GM23338 (cell line): ENCODE results near the gene SND1.

ENCODE experiments used
- CREB1 ChIP-seq: fragments of 250-450 bp; sonication (Bioruptor Pico); IDR thresholded peaks from 2 replicates; pipeline ENCODE4 v1.5.0; 2020; ENCODE audit warnings: low read depth, mild to moderate bottlenecking, moderate library complexity
- CTCF ChIP-seq, 2 experiments: fragments of 200-600 bp in 1 of 2; sonication (generic) in 1 of 2; conservative IDR thresholded peaks; 2 replicates each; pipeline versions ENCODE4 v1.5.1 to v1.6.1; 2016 to 2017; ENCODE audit warnings: antibody characterized with exemption in 2 of 2, low read depth in 2 of 2, mild to moderate bottlenecking in 2 of 2, moderate library complexity in 1 of 2
- EZH2 ChIP-seq: fragments of 200-600 bp; sonication (generic); IDR thresholded peaks from one replicate; pipeline ENCODE4 v1.8.0; 2017; ENCODE audit warnings: antibody characterized with exemption, mild to moderate bottlenecking, low read depth; ENCODE audit not compliant: unreplicated experiment
- JUNB ChIP-seq: IDR thresholded peaks from one replicate; pipeline ENCODE4 v1.6.1; 2016; ENCODE audit warnings: antibody characterized with exemption; ENCODE audit not compliant: unreplicated experiment
- POLR2AphosphoS5 ChIP-seq: IDR thresholded peaks from 2 replicates; pipeline ENCODE4 v1.6.1; 2016; ENCODE audit warnings: antibody characterized with exemption, low read depth
- REST ChIP-seq: IDR thresholded peaks from one replicate; pipeline ENCODE4 v1.6.1; 2018; ENCODE audit warnings: antibody characterized with exemption; ENCODE audit not compliant: unreplicated experiment
- STAT1 ChIP-seq: IDR thresholded peaks from one replicate; pipeline ENCODE4 v1.6.1; 2016; ENCODE audit warnings: antibody characterized with exemption; ENCODE audit not compliant: unreplicated experiment
- ZNF114 ChIP-seq: fragments of 250-450 bp; sonication (Bioruptor Pico); IDR thresholded peaks from 2 replicates; pipeline ENCODE4 v1.5.0; 2020; ENCODE audit warnings: mild to moderate bottlenecking, moderate library complexity
- ZNF462 ChIP-seq: fragments of 250-450 bp; sonication (Bioruptor Pico); IDR thresholded peaks from 2 replicates; pipeline ENCODE4 v1.5.0; 2020; ENCODE audit warnings: mild to moderate bottlenecking, moderate library complexity
- TF ChIP-seq, protein P1 (sequence below): IDR thresholded peaks from 2 replicates; pipeline ENCODE4 v1.6.1; 2016; ENCODE audit warnings: antibody characterized with exemption

DNA sequence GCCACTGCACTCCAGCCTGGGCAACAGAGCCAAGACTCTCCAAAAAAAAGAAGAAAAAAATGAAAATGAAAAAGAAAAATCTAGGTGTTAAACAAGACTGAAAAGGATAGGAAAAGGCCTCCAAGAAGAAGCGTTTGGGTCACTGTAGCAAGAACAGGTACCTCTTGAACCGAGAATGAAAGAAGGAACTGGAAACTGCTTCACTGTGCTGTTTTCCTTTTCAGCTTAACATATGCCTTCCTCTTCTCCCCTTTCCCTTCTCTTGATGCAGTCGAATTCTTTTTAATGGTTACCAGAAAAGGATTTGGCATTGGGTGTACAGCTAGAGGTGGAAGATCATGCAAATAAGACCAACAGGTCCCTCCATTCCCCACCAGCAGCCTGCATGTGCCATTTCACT, 351.2 kb downstream of the SND1 start:
- no peak for TF ChIP-seq CTCF (conservative IDR thresholded peaks at IDR 0.05; ENCODE audit: low read depth in 2 of 2)
- no peak for TF ChIP-seq EZH2
- TF ChIP-seq, protein P1, sequence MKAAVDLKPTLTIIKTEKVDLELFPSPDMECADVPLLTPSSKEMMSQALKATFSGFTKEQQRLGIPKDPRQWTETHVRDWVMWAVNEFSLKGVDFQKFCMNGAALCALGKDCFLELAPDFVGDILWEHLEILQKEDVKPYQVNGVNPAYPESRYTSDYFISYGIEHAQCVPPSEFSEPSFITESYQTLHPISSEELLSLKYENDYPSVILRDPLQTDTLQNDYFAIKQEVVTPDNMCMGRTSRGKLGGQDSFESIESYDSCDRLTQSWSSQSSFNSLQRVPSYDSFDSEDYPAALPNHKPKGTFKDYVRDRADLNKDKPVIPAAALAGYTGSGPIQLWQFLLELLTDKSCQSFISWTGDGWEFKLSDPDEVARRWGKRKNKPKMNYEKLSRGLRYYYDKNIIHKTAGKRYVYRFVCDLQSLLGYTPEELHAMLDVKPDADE, result no peak
- no peak for TF ChIP-seq REST
- TF ChIP-seq ZNF114 (CRISPR knock-in tag), result no peak
- no peak for TF ChIP-seq JUNB
- TF ChIP-seq CREB1 (CRISPR knock-in tag), result no peak
- TF ChIP-seq POLR2AphosphoS5, result no peak
- no peak for TF ChIP-seq STAT1
- no peak for TF ChIP-seq ZNF462
